WI38 (cell line): ENCODE results near the gene UQCC5.

Experiments
- H3K4me3 ChIP-seq: 2 replicates; pipeline ENCODE4 v1.5.1; 2011; ENCODE audit warnings: low read depth, mild to moderate bottlenecking, control low read depth, low read length
- CTCF ChIP-seq: IDR thresholded peaks from 2 replicates; pipeline ENCODE4 v1.5.1; 2012; ENCODE audit warnings: low read depth, mild to moderate bottlenecking, control low read depth, low read length

The UQCC5 gene

GRCh38 chr3:52498137-52499054 is 38.0 kb upstream of the UQCC5 start:
- H3K4me3 ChIP-seq, result no peak overlapping the region
- no peak for TF ChIP-seq CTCF

GRCh38 chr3:52501046-52501445 is 35.4 kb upstream of the UQCC5 start:
- TF ChIP-seq CTCF, result no peak

GRCh38 chr3:52502001-52502400 is 34.4 kb upstream of the UQCC5 start:
- H3K4me3 ChIP-seq, result no peak overlapping the region
- TF ChIP-seq CTCF, result no peak

More at GRCh38 chr3:52501046-52501445, 35.4 kb upstream of the UQCC5 start:
- H3K4me3 ChIP-seq, result no peak overlapping the region

- H3K4me3 ChIP-seq, result no peak overlapping the region
- no peak for TF ChIP-seq CTCF
Measured at GRCh38 chr3:52502808-52503350, 33.5 kb upstream of the UQCC5 start.

GRCh38 chr3:52503788-52504424 is 32.5 kb upstream of the UQCC5 start:
- TF ChIP-seq CTCF, result no peak

GRCh38 chr3:52504977-52505376 is 31.4 kb upstream of the UQCC5 start:
- no peak overlapping the region for H3K4me3 ChIP-seq
- TF ChIP-seq CTCF, result no peak

More at GRCh38 chr3:52503788-52504424, 32.5 kb upstream of the UQCC5 start:
- no peak overlapping the region for H3K4me3 ChIP-seq
